H9 (cell line): ENCODE measurements around the gene OR5J2. TPM values are rescaled to one million over a fixed set of nuclear protein-coding genes. Genes with fewer than 3 reads are reported as not detected.

Experiments used
- DNase-seq: peaks from one replicate; pipeline ENCODE4 v3.0.0-alpha.2; 2017
- H2AFZ ChIP-seq: one replicate; pipeline ENCODE4 v1.6.1; 2013; ENCODE audit warnings: mild to moderate bottlenecking, low read length, control low read depth, moderate library complexity
- H2AK5ac ChIP-seq: 2 replicates; pipeline ENCODE4 v1.6.1; 2013; ENCODE audit warnings: low read length, control low read depth, mixed read lengths; ENCODE audit not compliant: insufficient read length
- H2BK120ac ChIP-seq: one replicate; pipeline ENCODE4 v1.6.1; 2013; ENCODE audit warnings: low read depth, mild to moderate bottlenecking, low read length, control low read depth, inconsistent platforms; ENCODE audit not compliant: poor library complexity, severe bottlenecking
- H2BK12ac ChIP-seq: 2 replicates; pipeline ENCODE4 v1.6.1; 2013; ENCODE audit warnings: low read length, control low read depth, mixed read lengths, low read depth; ENCODE audit not compliant: insufficient read length
- H2BK15ac ChIP-seq: 2 replicates; pipeline ENCODE4 v1.6.1; 2013; ENCODE audit warnings: low read depth, low read length, control low read depth
- H2BK20ac ChIP-seq: one replicate; pipeline ENCODE4 v1.6.1; 2013; ENCODE audit warnings: low read depth, mild to moderate bottlenecking, low read length, control low read depth, inconsistent platforms; ENCODE audit not compliant: poor library complexity, severe bottlenecking
- H2BK5ac ChIP-seq: 2 replicates; pipeline ENCODE4 v1.6.1; 2013; ENCODE audit warnings: low read length, control low read depth, mixed read lengths; ENCODE audit not compliant: insufficient read length
- H3K14ac ChIP-seq: 2 replicates; pipeline ENCODE4 v1.6.1; 2013; ENCODE audit warnings: low read length, control low read depth; ENCODE audit not compliant: insufficient read depth
- H3K18ac ChIP-seq: 2 replicates; pipeline ENCODE4 v1.6.1; 2013; ENCODE audit warnings: low read depth, mild to moderate bottlenecking, mixed read lengths, low read length, control low read depth; ENCODE audit not compliant: insufficient read length
- H3K23ac ChIP-seq: 2 replicates; pipeline ENCODE4 v1.6.1; 2013; ENCODE audit warnings: low read length, control low read depth, mixed read lengths, low read depth; ENCODE audit not compliant: insufficient read length
- H3K23me2 ChIP-seq: 2 replicates; pipeline ENCODE4 v1.6.1; 2013; ENCODE audit warnings: low read depth, mild to moderate bottlenecking, mixed read lengths, low read length, control low read depth; ENCODE audit not compliant: insufficient read length, poor library complexity, severe bottlenecking
- H3K27ac ChIP-seq: 2 replicates; pipeline ENCODE4 v1.5.1; 2013; ENCODE audit warnings: low read length, control low read depth, mixed read lengths, low read depth; ENCODE audit not compliant: insufficient read length
- H3K27me3 ChIP-seq: 2 replicates; pipeline ENCODE4 v1.6.1; 2013; ENCODE audit warnings: low read length, control low read depth, inconsistent platforms; ENCODE audit not compliant: insufficient read depth
- H3K4ac ChIP-seq: 2 replicates; pipeline ENCODE4 v1.6.1; 2013; ENCODE audit warnings: low read depth, mild to moderate bottlenecking, control low read depth, inconsistent platforms, low read length, moderate library complexity
- H3K4me1 ChIP-seq: 2 replicates; pipeline ENCODE4 v1.6.1; 2013; ENCODE audit warnings: low read length, control low read depth, inconsistent platforms; ENCODE audit not compliant: insufficient read depth
- H3K4me2 ChIP-seq: 2 replicates; pipeline ENCODE4 v1.6.1; 2013; ENCODE audit warnings: low read length, control low read depth, mixed read lengths; ENCODE audit not compliant: insufficient read length, insufficient read depth
- H3K56ac ChIP-seq: 2 replicates; pipeline ENCODE4 v1.6.1; 2013; ENCODE audit warnings: low read depth, mild to moderate bottlenecking, mixed read lengths, low read length, control low read depth; ENCODE audit not compliant: insufficient read length
- H3K79me1 ChIP-seq: 2 replicates; pipeline ENCODE4 v1.6.1; 2013; ENCODE audit warnings: low read depth, mild to moderate bottlenecking, moderate library complexity, low read length, control low read depth, inconsistent platforms; ENCODE audit not compliant: insufficient read depth, poor library complexity, severe bottlenecking
- H3K79me2 ChIP-seq: 2 replicates; pipeline ENCODE4 v1.6.1; 2013; ENCODE audit warnings: low read length, control low read depth, inconsistent platforms; ENCODE audit not compliant: insufficient read depth
- H3K9ac ChIP-seq: 2 replicates; pipeline ENCODE4 v1.6.1; 2013; ENCODE audit warnings: low read length, control low read depth, mixed read lengths; ENCODE audit not compliant: insufficient read length; ENCODE audit errors: extremely low read depth
- H3K9me3 ChIP-seq: one replicate; pipeline ENCODE4 v1.6.1; 2013; ENCODE audit warnings: low read depth, low read length, inconsistent platforms; ENCODE audit not compliant: control insufficient read depth
- H3T11ph ChIP-seq: one replicate; pipeline ENCODE4 v1.6.1; 2013; ENCODE audit warnings: mild to moderate bottlenecking, low read length, control low read depth, inconsistent platforms
- H4K20me1 ChIP-seq: one replicate; pipeline ENCODE4 v1.6.1; 2013; ENCODE audit not compliant: control insufficient read depth, insufficient read length, insufficient read depth
- H4K5ac ChIP-seq: 2 replicates; pipeline ENCODE4 v1.6.1; 2013; ENCODE audit warnings: low read depth, mild to moderate bottlenecking, mixed read lengths, low read length, control low read depth; ENCODE audit not compliant: insufficient read length
- H4K8ac ChIP-seq: replicated peaks from 2 replicates; pipeline ENCODE4 v1.6.1; 2013; ENCODE audit warnings: low read length, control low read depth, mixed read lengths, low read depth; ENCODE audit not compliant: insufficient read length
- H4K91ac ChIP-seq: 2 replicates; pipeline ENCODE4 v1.6.1; 2013; ENCODE audit warnings: low read depth, mild to moderate bottlenecking, moderate library complexity, mixed read lengths, low read length, control low read depth; ENCODE audit not compliant: insufficient read length
- H3K27ac Mint-ChIP-seq, 3 experiments: 2 replicates in 2 of 3; 3 replicates in 1 of 3; pipeline ENCODE4 v1.8.0; 2020 to 2021; ENCODE audit warnings: mixed read lengths in 3 of 3, mild to moderate bottlenecking in 1 of 3, moderate library complexity in 1 of 3
- H3K27me3 Mint-ChIP-seq: 2 replicates; pipeline ENCODE4 v1.8.0; 2021; ENCODE audit warnings: low read depth, mild to moderate bottlenecking, moderate library complexity, mixed read lengths
- H3K36me3 Mint-ChIP-seq, 3 experiments: 2 replicates in 2 of 3; 3 replicates in 1 of 3; pipeline ENCODE4 v1.8.0; 2020 to 2021; ENCODE audit warnings: low read depth in 3 of 3, mixed read lengths in 3 of 3; ENCODE audit not compliant: insufficient read depth in 1 of 3
- H3K4me1 Mint-ChIP-seq, 2 experiments: 2 replicates each; pipeline ENCODE4 v1.8.0; 2020; ENCODE audit warnings: mixed read lengths in 2 of 2
- H3K4me3 Mint-ChIP-seq, 2 experiments: 2 replicates in 1 of 2; 3 replicates in 1 of 2; pipeline ENCODE4 v1.8.0; 2020 to 2021; ENCODE audit warnings: mild to moderate bottlenecking in 2 of 2, mixed read lengths in 2 of 2, moderate library complexity in 1 of 2
- H3K9me3 Mint-ChIP-seq, 2 experiments: 2 replicates in 1 of 2; 3 replicates in 1 of 2; pipeline ENCODE4 v1.8.0; 2020; ENCODE audit warnings: mild to moderate bottlenecking in 2 of 2, mixed read lengths in 2 of 2, moderate library complexity in 1 of 2
- WGBS: extraction: QIAGEN DNeasy Blood & Tissue Kit; methylation state at CpG from one replicate; pipeline ENCODE4 v1.1.7; 2013; ENCODE audit warnings: missing lambda C conversion rate, low lambda C conversion rate, mixed read lengths; ENCODE audit not compliant: insufficient read length; ENCODE audit errors: extremely low coverage; 5-methylcytosine and 5-hydroxymethylcytosine counted together
- total RNA-seq: library from RNA; stranded (reverse); gene quantifications from 2 replicates; pipeline ENCODE4 v1.2.1, GENCODE V29; 2021
- TF ChIP-seq, protein P1 (sequence below): fragments of 200-600 bp; sonication (generic); conservative IDR thresholded peaks from 3 replicates; pipeline ENCODE4 v1.8.0; 2021; ENCODE audit warnings: antibody characterized with exemption, mild to moderate bottlenecking

Gene OR5J2
- total RNA-seq, 1 experiment from 2014 or later, result not detected

DNA sequence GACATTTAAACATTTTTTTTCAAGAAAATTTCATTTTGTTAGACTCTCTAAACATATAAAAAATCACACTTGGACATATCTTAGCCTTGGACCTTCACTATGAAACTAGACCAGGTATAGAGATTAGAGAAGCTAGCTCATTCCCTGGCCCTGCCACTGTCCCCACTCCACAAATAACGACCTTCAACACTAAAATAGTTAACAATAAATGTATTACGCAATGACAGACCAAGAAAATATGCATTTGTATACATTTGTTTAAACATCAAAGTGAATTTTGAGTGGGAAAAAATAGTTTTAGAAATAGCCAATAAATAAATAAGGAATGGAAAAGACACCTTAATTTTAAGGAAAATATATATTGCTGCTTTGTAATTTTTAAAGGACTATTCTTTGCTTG, 20.9 kb downstream of the OR5J2 start:
- H3K56ac ChIP-seq, result no peak overlapping the region
- Mint-ChIP-seq H3K27ac (no peak overlapping the region), H3K4me1 (no peaks in the 10 kb centered on the region), H3K4me3 (no peak overlapping the region), H3K9me3 (peaks cover 5 to 28% of the 10 kb centered on the region in 2 experiments; a peak in 4 of 5 replicates), H3K36me3 (no peaks in the 10 kb centered on the region), H3K27me3 (no peaks in the 10 kb centered on the region)
- no peak overlapping the region for H4K5ac ChIP-seq
- DNase-seq, result no peak
- no peak overlapping the region for H3K14ac ChIP-seq
- no peaks in the 10 kb centered on the region for H3K27me3 ChIP-seq
- no peak overlapping the region for H2BK20ac ChIP-seq
- no peak overlapping the region for H2BK12ac ChIP-seq
- no peak overlapping the region for H2AK5ac ChIP-seq
- H3K27ac ChIP-seq, result no peak overlapping the region
- no peak overlapping the region for H3K4me2 ChIP-seq
- TF ChIP-seq, protein P1, sequence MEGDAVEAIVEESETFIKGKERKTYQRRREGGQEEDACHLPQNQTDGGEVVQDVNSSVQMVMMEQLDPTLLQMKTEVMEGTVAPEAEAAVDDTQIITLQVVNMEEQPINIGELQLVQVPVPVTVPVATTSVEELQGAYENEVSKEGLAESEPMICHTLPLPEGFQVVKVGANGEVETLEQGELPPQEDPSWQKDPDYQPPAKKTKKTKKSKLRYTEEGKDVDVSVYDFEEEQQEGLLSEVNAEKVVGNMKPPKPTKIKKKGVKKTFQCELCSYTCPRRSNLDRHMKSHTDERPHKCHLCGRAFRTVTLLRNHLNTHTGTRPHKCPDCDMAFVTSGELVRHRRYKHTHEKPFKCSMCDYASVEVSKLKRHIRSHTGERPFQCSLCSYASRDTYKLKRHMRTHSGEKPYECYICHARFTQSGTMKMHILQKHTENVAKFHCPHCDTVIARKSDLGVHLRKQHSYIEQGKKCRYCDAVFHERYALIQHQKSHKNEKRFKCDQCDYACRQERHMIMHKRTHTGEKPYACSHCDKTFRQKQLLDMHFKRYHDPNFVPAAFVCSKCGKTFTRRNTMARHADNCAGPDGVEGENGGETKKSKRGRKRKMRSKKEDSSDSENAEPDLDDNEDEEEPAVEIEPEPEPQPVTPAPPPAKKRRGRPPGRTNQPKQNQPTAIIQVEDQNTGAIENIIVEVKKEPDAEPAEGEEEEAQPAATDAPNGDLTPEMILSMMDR, result no peak
- no CpG with 5 or more reads among the region's 2 CpGs for WGBS
- no peak overlapping the region for H2BK15ac ChIP-seq
- H4K20me1 ChIP-seq, result no peaks in the 10 kb centered on the region
- H3T11ph ChIP-seq, result no peak overlapping the region
- H2BK120ac ChIP-seq, result no peak overlapping the region
- no peaks in the 10 kb centered on the region for H3K9me3 ChIP-seq
- no peaks in the 10 kb centered on the region for H3K4me1 ChIP-seq
- H3K23me2 ChIP-seq, result no peaks in the 10 kb centered on the region
- H4K91ac ChIP-seq, result no peak overlapping the region
- H3K9ac ChIP-seq, result no peak overlapping the region
- no peak overlapping the region for H3K4ac ChIP-seq
- H3K79me2 ChIP-seq, result no peaks in the 10 kb centered on the region
- no peak overlapping the region for H4K8ac ChIP-seq
- no peak overlapping the region for H3K23ac ChIP-seq
- no peak overlapping the region for H3K18ac ChIP-seq
- no peaks in the 10 kb centered on the region for H3K79me1 ChIP-seq
- no peak overlapping the region for H2BK5ac ChIP-seq
- no peak overlapping the region for H2AFZ ChIP-seq
